HEK293 (cell line): ENCODE measurements around the gene SLC16A10.

Experiments used
- CTCF ChIA-PET: fragments of 350-600 bp; formaldehyde crosslinking; extraction: SDS; loops from one replicate; lab custom pipeline; 2021; ENCODE audit warnings: antibody characterized with exemption; lab: Yijun Ruan, JAX
- POLR2A ChIA-PET: fragments of 300-600 bp; formaldehyde crosslinking; extraction: SDS; loops from one replicate; lab custom pipeline; 2020; ENCODE audit warnings: antibody characterized with exemption, inconsistent platforms; lab: Yijun Ruan, JAX
- H3K27ac ChIP-seq: fragments of 200-500 bp; sonication (Bioruptor generic); 2 replicates; pipeline ENCODE4 v1.5.1; 2014; ENCODE audit warnings: low read depth, low read length, control low read depth, inconsistent platforms; ENCODE audit errors: extremely low read depth
- H3K36me3 ChIP-seq, 2 experiments: fragments of 200-500 bp in 1 of 2; sonication (Bioruptor generic) in 1 of 2; 1 replicate in 1 of 2; 2 replicates in 1 of 2; pipeline ENCODE4 v1.5.1; 2014 to 2017; ENCODE audit warnings: inconsistent platforms in 2 of 2, low read length in 2 of 2; ENCODE audit not compliant: control insufficient read depth in 2 of 2, insufficient read depth in 1 of 2
- H3K4me1 ChIP-seq: fragments of 200-500 bp; sonication (Bioruptor generic); 2 replicates; pipeline ENCODE4 v1.5.1; 2014; ENCODE audit warnings: mild to moderate bottlenecking, low read length, inconsistent platforms; ENCODE audit not compliant: control insufficient read depth, insufficient read depth
- H3K4me3 ChIP-seq: 2 replicates; pipeline ENCODE4 v1.5.1; 2011; ENCODE audit warnings: low read depth, mild to moderate bottlenecking, control low read depth, low read length, moderate library complexity
- H3K9me3 ChIP-seq: fragments of 200-500 bp; sonication (Bioruptor generic); 2 replicates; pipeline ENCODE4 v1.5.1; 2014; ENCODE audit warnings: low read depth, low read length, inconsistent platforms; ENCODE audit not compliant: control insufficient read depth, insufficient read depth
- BCL11A ChIP-seq: fragments of 450-650 bp; formaldehyde crosslinking; IDR thresholded peaks from 2 replicates; pipeline ENCODE4 v1.5.1; 2016; ENCODE audit warnings: low read depth, missing biosample characterization, missing genetic modification characterization
- FEZF1 ChIP-seq: fragments of 450-650 bp; formaldehyde crosslinking; IDR thresholded peaks from 2 replicates; pipeline ENCODE4 v1.5.1; 2016; ENCODE audit warnings: missing biosample characterization, missing genetic modification characterization
- IKZF3 ChIP-seq: fragments of 450-650 bp; IDR thresholded peaks from 2 replicates; pipeline ENCODE4 v1.5.0; 2018; ENCODE audit warnings: missing biosample characterization, mild to moderate bottlenecking, missing genetic modification characterization, moderate library complexity
- MZF1 ChIP-seq: fragments of 450-650 bp; formaldehyde crosslinking; IDR thresholded peaks from 2 replicates; pipeline ENCODE4 v1.5.1; 2017; ENCODE audit warnings: missing biosample characterization, missing genetic modification characterization, borderline replicate concordance
- OSR2 ChIP-seq: fragments of 450-650 bp; formaldehyde crosslinking; IDR thresholded peaks from 2 replicates; pipeline ENCODE4 v1.5.1; 2016; ENCODE audit warnings: missing biosample characterization, missing genetic modification characterization
- SALL2 ChIP-seq: fragments of 450-650 bp; formaldehyde crosslinking; IDR thresholded peaks from 2 replicates; pipeline ENCODE4 v1.5.0; 2017; ENCODE audit warnings: missing biosample characterization, mild to moderate bottlenecking, missing genetic modification characterization, borderline replicate concordance
- TCF7L2 ChIP-seq: IDR thresholded peaks from 2 replicates; pipeline ENCODE4 v1.6.1; 2011; ENCODE audit warnings: low read depth, mild to moderate bottlenecking, inconsistent platforms, low read length, moderate library complexity, borderline replicate concordance
- ZNF10 ChIP-seq: fragments of 450-650 bp; formaldehyde crosslinking; IDR thresholded peaks from 2 replicates; pipeline ENCODE4 v1.5.1; 2017; ENCODE audit warnings: missing biosample characterization, missing genetic modification characterization
- ZNF140 ChIP-seq: fragments of 450-650 bp; formaldehyde crosslinking; IDR thresholded peaks from 2 replicates; pipeline ENCODE4 v1.5.1; 2016; ENCODE audit warnings: missing biosample characterization, missing genetic modification characterization
- ZNF146 ChIP-seq: fragments of 450-650 bp; formaldehyde crosslinking; IDR thresholded peaks from 2 replicates; pipeline ENCODE4 v1.5.1; 2016; ENCODE audit warnings: missing biosample characterization, missing genetic modification characterization
- ZNF155 ChIP-seq: fragments of 450-650 bp; formaldehyde crosslinking; IDR thresholded peaks from 2 replicates; pipeline ENCODE4 v1.5.1; 2016; ENCODE audit warnings: missing biosample characterization, missing genetic modification characterization
- ZNF24 ChIP-seq: fragments of 450-650 bp; formaldehyde crosslinking; IDR thresholded peaks from 2 replicates; pipeline ENCODE4 v1.5.1; 2016; ENCODE audit warnings: missing biosample characterization, missing genetic modification characterization
- ZNF324 ChIP-seq: fragments of 450-650 bp; formaldehyde crosslinking; IDR thresholded peaks from 2 replicates; pipeline ENCODE4 v1.5.1; 2016; ENCODE audit warnings: missing biosample characterization, missing genetic modification characterization
- ZNF391 ChIP-seq: fragments of 450-650 bp; formaldehyde crosslinking; IDR thresholded peaks from 2 replicates; pipeline ENCODE4 v1.5.1; 2016; ENCODE audit warnings: low read depth, missing biosample characterization, missing genetic modification characterization, borderline replicate concordance
- ZNF473 ChIP-seq: fragments of 450-650 bp; formaldehyde crosslinking; IDR thresholded peaks from 2 replicates; pipeline ENCODE4 v1.5.1; 2017; ENCODE audit warnings: missing biosample characterization, missing genetic modification characterization
- ZNF510 ChIP-seq: fragments of 450-650 bp; formaldehyde crosslinking; IDR thresholded peaks from 2 replicates; pipeline ENCODE4 v1.5.1; 2018; ENCODE audit warnings: mild to moderate bottlenecking, missing genetic modification characterization, missing biosample characterization; ENCODE audit not compliant: insufficient replicate concordance
- ZNF561 ChIP-seq: fragments of 450-650 bp; IDR thresholded peaks from 2 replicates; pipeline ENCODE4 v1.5.1; 2018; ENCODE audit warnings: missing biosample characterization, missing genetic modification characterization, borderline replicate concordance
- ZNF596 ChIP-seq: fragments of 450-650 bp; IDR thresholded peaks from 2 replicates; pipeline ENCODE4 v1.5.0; 2018; ENCODE audit warnings: missing biosample characterization, mild to moderate bottlenecking, missing genetic modification characterization, moderate library complexity
- ZNF701 ChIP-seq: fragments of 450-650 bp; formaldehyde crosslinking; IDR thresholded peaks from 2 replicates; pipeline ENCODE4 v1.5.1; 2016; ENCODE audit warnings: missing biosample characterization, missing genetic modification characterization
- ZSCAN16 ChIP-seq: fragments of 450-650 bp; formaldehyde crosslinking; IDR thresholded peaks from 2 replicates; pipeline ENCODE4 v1.5.1; 2016; ENCODE audit warnings: missing biosample characterization, missing genetic modification characterization
- ZSCAN30 ChIP-seq: fragments of 450-650 bp; IDR thresholded peaks from 2 replicates; pipeline ENCODE4 v1.5.1; 2018; ENCODE audit warnings: missing biosample characterization, mild to moderate bottlenecking, missing genetic modification characterization, moderate library complexity
- ZXDB ChIP-seq: fragments of 450-650 bp; formaldehyde crosslinking; IDR thresholded peaks from 2 replicates; pipeline ENCODE4 v1.5.1; 2016; ENCODE audit warnings: missing biosample characterization, missing genetic modification characterization
- TF ChIP-seq, protein P1 (sequence below): fragments of 450-650 bp; formaldehyde crosslinking; IDR thresholded peaks from 2 replicates; pipeline ENCODE4 v1.5.1; 2016; ENCODE audit warnings: missing biosample characterization, missing genetic modification characterization
- TF ChIP-seq, protein P2 (sequence below): fragments of 450-650 bp; formaldehyde crosslinking; IDR thresholded peaks from 2 replicates; pipeline ENCODE4 v1.5.1; 2016; ENCODE audit warnings: missing biosample characterization, missing genetic modification characterization
- TF ChIP-seq, protein P3 (sequence below): fragments of 450-650 bp; formaldehyde crosslinking; IDR thresholded peaks from 2 replicates; pipeline ENCODE4 v1.5.1; 2016; ENCODE audit warnings: missing biosample characterization, missing genetic modification characterization
- TF ChIP-seq, protein P4 (sequence below): fragments of 450-650 bp; formaldehyde crosslinking; IDR thresholded peaks from 2 replicates; pipeline ENCODE4 v1.5.1; 2016; ENCODE audit warnings: missing biosample characterization, missing genetic modification characterization
- TF ChIP-seq, protein P5 (sequence below): fragments of 450-650 bp; formaldehyde crosslinking; IDR thresholded peaks from 2 replicates; pipeline ENCODE4 v1.5.1; 2016; ENCODE audit warnings: missing biosample characterization, missing genetic modification characterization
- TF ChIP-seq, protein P6 (sequence below): fragments of 450-650 bp; formaldehyde crosslinking; IDR thresholded peaks from 2 replicates; pipeline ENCODE4 v1.5.1; 2017; ENCODE audit warnings: missing biosample characterization, missing genetic modification characterization

Gene SLC16A10

DNA sequence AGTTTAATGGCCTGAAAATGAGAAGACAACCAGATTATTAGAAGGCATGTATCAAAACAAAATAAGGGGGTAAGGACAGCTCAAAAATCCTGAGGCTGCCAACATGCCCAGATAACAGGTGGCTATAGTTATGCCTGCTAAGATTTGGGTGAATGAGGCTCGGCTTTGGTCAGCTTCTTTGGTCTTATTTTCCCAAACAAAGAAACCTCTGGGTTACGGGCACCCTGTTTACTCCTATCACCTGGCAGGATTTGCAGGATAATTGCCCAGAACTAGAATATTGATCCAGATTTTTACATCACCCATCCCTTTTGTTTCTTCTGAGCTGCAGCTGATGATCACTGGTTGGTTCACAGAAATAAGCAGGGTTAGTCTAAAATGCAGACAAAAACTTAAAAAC, 74.3 kb downstream of the SLC16A10 start:
- Histone ChIP-seq H3K4me1 (no peaks in the 10 kb centered on the region), H3K9me3 (no peaks in the 10 kb centered on the region)
- TF ChIP-seq FEZF1 (tag by site-specific recombination) (no peak), MZF1 (tag by site-specific recombination) (no peak), ZXDB (no peak), ZNF561 (tag by site-specific recombination) (no peak), BCL11A (no peak), ZNF596 (tag by site-specific recombination) (no peak), TCF7L2 (no peak), OSR2 (tag by site-specific recombination) (no peak), ZNF473 (no peak), ZNF155 (tag by site-specific recombination) (no peak), ZNF510 (tag by site-specific recombination) (no peak), ZNF10 (tag by site-specific recombination) (no peak), ZNF701 (tag by site-specific recombination) (no peak)
- TF ChIP-seq, protein P1, sequence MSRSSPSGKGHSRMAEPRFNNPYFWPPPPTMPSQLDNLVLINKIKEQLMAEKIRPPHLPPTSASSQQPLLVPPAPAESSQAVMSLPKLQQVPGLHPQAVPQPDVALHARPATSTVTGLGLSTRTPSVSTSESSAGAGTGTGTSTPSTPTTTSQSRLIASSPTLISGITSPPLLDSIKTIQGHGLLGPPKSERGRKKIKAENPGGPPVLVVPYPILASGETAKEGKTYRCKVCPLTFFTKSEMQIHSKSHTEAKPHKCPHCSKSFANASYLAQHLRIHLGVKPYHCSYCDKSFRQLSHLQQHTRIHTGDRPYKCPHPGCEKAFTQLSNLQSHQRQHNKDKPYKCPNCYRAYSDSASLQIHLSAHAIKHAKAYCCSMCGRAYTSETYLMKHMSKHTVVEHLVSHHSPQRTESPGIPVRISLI, result no peak
- TF ChIP-seq, protein P2, sequence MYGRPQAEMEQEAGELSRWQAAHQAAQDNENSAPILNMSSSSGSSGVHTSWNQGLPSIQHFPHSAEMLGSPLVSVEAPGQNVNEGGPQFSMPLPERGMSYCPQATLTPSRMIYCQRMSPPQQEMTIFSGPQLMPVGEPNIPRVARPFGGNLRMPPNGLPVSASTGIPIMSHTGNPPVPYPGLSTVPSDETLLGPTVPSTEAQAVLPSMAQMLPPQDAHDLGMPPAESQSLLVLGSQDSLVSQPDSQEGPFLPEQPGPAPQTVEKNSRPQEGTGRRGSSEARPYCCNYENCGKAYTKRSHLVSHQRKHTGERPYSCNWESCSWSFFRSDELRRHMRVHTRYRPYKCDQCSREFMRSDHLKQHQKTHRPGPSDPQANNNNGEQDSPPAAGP, result no peak
- TF ChIP-seq, protein P3, sequence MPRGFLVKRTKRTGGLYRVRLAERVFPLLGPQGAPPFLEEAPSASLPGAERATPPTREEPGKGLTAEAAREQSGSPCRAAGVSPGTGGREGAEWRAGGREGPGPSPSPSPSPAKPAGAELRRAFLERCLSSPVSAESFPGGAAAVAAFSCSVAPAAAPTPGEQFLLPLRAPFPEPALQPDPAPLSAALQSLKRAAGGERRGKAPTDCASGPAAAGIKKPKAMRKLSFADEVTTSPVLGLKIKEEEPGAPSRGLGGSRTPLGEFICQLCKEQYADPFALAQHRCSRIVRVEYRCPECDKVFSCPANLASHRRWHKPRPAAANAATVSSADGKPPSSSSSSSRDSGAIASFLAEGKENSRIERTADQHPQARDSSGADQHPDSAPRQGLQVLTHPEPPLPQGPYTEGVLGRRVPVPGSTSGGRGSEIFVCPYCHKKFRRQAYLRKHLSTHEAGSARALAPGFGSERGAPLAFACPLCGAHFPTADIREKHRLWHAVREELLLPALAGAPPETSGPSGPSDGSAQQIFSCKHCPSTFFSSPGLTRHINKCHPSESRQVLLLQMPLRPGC (tag by site-specific recombination), result no peak
- TF ChIP-seq, all 188 proteins: peak for 0
- CTCF ChIA-PET, result no interaction called here
- Histone ChIP-seq H3K4me3 (no peak overlapping the region), H3K36me3 (no peaks in the 10 kb centered on the region), H3K27ac (no peak overlapping the region)
- POLR2A ChIA-PET, result no interaction called here

DNA sequence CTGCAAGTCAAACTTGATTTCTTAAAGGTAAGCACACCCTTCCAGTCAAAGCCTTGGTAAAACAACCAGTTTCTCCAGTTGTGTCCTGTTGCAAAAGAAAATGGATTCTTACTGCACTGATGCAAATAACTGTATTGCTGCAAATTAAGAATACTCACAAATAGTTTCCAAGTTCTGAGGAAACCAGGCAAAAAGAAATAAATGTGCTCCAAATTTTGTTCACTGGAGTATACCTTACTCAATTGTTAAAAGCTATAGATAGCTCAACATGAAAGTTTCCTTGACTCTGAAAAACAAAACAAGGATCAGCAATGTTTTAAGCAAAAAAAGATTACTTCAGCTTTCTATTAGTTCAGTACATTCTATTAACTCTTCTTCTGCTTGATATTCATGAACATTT, 75.2 kb downstream of the SLC16A10 start:
- Histone ChIP-seq H3K9me3 (no peaks in the 10 kb centered on the region), H3K4me1 (no peaks in the 10 kb centered on the region), H3K27ac (no peak overlapping the region), H3K4me3 (no peak overlapping the region), H3K36me3 (no peaks in the 10 kb centered on the region)
- CTCF ChIA-PET, result interaction anchor here (0.9 kb wide), 1 partner anchor 12 kb away, joined by 5 read pairs; no protein-coding TSS in a partner anchor
- POLR2A ChIA-PET, result no interaction called here
- TF ChIP-seq, protein P4, sequence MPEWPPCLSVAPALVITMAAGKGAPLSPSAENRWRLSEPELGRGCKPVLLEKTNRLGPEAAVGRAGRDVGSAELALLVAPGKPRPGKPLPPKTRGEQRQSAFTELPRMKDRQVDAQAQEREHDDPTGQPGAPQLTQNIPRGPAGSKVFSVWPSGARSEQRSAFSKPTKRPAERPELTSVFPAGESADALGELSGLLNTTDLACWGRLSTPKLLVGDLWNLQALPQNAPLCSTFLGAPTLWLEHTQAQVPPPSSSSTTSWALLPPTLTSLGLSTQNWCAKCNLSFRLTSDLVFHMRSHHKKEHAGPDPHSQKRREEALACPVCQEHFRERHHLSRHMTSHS (tag by site-specific recombination), result no peak
- TF ChIP-seq ZSCAN30 (tag by site-specific recombination) (no peak), IKZF3 (tag by site-specific recombination) (no peak), ZNF324 (tag by site-specific recombination) (no peak), SALL2 (tag by site-specific recombination) (no peak), ZNF24 (tag by site-specific recombination) (0 out of 2 replicates have a peak, but pooled peaks have one; percentile 27), ZNF473 (no peak), ZNF146 (tag by site-specific recombination) (no peak), ZSCAN16 (tag by site-specific recombination) (no peak), ZNF391 (tag by site-specific recombination) (no peak), ZNF140 (tag by site-specific recombination) (no peak)
- TF ChIP-seq, protein P5, sequence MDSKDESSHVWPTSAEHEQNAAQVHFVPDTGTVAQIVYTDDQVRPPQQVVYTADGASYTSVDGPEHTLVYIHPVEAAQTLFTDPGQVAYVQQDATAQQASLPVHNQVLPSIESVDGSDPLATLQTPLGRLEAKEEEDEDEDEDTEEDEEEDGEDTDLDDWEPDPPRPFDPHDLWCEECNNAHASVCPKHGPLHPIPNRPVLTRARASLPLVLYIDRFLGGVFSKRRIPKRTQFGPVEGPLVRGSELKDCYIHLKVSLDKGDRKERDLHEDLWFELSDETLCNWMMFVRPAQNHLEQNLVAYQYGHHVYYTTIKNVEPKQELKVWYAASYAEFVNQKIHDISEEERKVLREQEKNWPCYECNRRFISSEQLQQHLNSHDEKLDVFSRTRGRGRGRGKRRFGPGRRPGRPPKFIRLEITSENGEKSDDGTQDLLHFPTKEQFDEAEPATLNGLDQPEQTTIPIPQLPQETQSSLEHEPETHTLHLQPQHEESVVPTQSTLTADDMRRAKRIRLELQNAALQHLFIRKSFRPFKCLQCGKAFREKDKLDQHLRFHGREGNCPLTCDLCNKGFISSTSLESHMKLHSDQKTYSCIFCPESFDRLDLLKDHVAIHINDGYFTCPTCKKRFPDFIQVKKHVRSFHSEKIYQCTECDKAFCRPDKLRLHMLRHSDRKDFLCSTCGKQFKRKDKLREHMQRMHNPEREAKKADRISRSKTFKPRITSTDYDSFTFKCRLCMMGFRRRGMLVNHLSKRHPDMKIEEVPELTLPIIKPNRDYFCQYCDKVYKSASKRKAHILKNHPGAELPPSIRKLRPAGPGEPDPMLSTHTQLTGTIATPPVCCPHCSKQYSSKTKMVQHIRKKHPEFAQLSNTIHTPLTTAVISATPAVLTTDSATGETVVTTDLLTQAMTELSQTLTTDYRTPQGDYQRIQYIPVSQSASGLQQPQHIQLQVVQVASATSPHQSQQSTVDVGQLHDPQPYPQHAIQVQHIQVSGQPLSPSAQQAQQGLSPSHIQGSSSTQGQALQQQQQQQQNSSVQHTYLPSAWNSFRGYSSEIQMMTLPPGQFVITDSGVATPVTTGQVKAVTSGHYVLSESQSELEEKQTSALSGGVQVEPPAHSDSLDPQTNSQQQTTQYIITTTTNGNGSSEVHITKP (tag by site-specific recombination), result no peak
- TF ChIP-seq, protein P6, sequence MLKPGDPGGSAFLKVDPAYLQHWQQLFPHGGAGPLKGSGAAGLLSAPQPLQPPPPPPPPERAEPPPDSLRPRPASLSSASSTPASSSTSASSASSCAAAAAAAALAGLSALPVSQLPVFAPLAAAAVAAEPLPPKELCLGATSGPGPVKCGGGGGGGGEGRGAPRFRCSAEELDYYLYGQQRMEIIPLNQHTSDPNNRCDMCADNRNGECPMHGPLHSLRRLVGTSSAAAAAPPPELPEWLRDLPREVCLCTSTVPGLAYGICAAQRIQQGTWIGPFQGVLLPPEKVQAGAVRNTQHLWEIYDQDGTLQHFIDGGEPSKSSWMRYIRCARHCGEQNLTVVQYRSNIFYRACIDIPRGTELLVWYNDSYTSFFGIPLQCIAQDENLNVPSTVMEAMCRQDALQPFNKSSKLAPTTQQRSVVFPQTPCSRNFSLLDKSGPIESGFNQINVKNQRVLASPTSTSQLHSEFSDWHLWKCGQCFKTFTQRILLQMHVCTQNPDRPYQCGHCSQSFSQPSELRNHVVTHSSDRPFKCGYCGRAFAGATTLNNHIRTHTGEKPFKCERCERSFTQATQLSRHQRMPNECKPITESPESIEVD (tag by site-specific recombination), result no peak
